M059J (cell line): Measurements from ENCODE around the gene UBE2QL1. TPM values are rescaled to one million over a fixed set of nuclear protein-coding genes. Genes with fewer than 3 reads are reported as not detected.

Experiments used
- DNase-seq: peaks from one replicate; pipeline ENCODE4 v3.0.0-alpha.2; 2012; ENCODE audit warnings: low read depth
- total RNA-seq: library from RNA; depleted of rRNA; stranded (reverse); fragments of >200 nt; shearing (Covaris generic); gene quantifications from 2 replicates; pipeline ENCODE4 v1.2.3, GENCODE V29; 2014

Gene UBE2QL1
- total RNA-seq, 1 experiment from 2014 or later = 0.02 TPM

GRCh38 chr5:6476313-6476661 lies 27.6 kb downstream of the UBE2QL1 start:
- DNase-seq = no peak

DNA sequence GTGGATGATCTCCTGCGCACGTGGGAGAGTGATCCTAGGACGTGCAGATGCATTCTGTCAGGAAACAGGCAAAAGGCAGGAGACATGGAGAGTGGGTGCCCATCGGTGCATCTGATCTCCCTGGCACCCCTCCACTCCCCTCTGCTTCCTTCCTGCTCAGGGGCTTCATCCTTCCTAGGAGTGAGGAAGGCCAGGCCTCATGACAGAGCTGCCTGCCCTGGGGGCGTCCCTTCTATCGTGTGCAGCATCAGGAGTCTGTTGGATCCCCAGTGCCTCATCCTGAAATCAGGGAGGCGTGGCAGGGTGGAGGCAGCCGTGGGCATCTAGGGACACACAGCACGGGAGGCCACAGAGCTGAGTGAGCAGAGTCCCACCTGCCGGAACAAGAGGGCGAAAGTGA lies 30.1 kb downstream of the UBE2QL1 start:
- no peak for DNase-seq

DNA sequence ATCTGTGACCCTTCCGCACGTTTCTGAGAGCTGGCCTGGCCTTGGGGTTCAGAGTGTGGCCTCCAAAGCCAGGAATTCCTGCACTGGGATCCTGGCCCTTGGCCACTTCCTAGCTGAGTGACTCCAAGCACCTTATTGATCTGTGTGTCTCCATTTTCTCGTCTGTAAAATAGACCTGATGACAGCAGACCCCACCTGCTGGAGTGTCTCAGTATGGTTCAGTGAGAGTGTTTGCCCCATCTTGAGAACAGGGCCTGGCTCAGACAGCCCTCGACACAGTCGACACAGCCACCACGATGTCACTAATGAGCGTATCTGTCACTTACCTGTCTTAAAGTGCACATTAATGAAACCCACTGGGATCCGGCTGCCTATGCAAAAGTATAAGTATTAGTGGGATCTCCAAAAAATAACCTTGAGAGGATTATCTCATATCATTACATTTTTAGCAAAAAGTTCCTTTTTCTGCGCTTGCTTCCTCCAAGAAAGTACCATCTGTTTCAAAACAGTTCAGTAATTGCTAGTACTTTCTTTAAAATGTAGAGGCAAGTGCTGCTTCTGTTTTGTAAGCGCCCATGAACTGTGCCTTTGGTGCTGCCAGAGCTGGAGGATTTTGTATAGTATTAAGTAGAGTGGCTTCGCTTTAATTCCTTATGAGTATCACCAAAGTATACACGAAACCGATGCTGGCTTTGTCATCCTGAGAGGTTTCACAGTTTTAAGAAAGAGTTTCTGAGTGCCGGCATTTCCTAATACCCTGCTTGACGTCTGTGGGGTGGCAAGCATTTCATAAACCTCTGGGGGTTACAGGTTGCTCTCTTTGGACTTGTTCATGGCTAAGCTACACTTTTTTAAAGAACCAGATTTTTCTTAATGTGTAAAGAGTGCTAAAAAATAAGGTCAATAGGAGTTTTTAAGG lies 31.7 kb downstream of the UBE2QL1 start:
- no peak for DNase-seq

GRCh38 chr5:6482735-6483134 lies 34.1 kb downstream of the UBE2QL1 start:
- no peak for DNase-seq

- DNase-seq = no peak
Measured at GRCh38 chr5:6483880-6484382, 35.3 kb downstream of the UBE2QL1 start.

DNA sequence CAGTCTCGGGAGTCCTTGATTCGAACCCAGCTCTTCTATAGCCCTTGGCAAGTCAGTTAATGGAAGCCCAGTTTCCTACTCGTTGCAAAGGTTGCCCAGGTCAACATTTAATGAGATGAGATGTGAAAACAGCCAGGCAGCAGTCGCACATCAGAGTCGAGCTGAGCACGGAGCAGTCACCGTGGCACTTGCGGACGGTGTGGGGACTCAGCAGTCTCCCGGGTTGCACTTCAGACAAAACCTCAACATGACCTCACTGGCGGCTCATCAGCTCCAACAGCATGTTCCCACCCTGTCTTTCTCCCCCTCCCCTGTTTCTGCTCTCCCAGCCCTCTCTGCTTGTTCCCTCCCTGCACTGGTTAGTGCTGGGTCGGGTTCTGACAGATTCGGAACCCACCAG lies 35.8 kb downstream of the UBE2QL1 start:
- DNase-seq = no peak

DNA sequence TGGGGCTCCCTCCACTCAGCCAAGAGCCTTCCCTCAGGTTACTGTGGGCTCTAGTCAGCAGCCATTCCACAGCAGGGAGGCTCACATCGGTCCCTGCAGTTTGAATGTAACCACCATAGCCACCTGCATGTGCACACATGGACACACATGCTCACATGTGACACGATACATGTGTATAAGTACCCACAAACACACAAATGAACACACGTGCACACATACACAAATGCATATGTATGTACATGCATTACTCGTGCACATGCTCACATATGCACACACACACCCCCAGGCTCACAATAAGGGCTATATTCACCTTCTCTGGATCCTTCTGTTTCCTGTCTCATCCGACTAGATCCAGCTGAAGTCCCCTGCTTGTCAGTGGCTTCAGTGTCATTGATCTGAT lies 36.2 kb downstream of the UBE2QL1 start:
- no peak for DNase-seq

- DNase-seq = no peak
Measured at GRCh38 chr5:6485441-6485840, 36.8 kb downstream of the UBE2QL1 start.

- DNase-seq = no peak
Measured at GRCh38 chr5:6486074-6486473, 37.4 kb downstream of the UBE2QL1 start.

DNA sequence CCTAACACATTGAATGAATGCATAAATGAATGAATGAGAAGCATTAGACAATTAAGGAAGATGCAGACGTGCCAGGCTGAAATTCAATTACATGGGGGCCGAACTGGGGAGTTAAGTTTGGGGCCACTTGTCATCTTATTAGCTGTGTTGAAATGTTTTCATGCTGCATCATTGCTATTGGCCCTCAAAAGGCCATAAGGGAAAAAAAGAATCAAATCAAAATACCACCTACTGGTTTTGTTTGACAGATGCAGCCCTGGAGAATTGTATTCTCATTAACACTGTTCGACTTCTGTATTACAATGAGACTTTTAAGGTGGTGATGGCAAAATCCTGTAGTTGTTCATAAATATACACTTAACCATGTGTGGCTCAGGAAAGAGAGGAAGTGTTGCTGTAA lies 38.4 kb downstream of the UBE2QL1 start:
- DNase-seq = no peak

GRCh38 chr5:6488021-6488420 lies 39.4 kb downstream of the UBE2QL1 start:
- peak; percentile 7 for DNase-seq

DNA sequence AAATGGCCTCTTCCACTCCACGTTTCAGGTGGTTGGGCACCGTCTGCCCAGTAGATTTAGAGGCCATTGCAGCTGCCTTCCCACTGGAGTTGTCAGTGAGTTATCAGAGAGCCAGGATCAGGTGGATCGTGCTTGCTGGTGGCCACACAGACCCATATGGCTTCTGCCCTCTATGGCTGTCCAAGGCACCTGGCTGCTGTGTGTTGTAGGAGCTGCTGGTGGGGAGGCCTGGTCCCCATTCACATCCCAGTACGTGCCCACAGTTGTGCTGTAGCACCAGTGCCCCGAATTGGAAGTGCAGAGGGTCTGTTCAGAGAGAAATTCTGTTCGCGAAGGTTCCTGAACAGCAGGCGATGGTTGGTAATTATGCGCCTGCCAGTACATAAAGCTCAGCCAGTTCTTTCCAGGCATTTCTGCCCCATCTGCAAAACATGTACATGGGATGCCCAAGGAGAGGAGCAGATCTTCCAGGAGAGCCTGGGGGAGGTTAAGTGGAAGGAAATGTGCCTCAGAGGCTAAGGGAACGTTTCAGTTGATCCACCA lies 41.1 kb downstream of the UBE2QL1 start:
- DNase-seq = no peak

- DNase-seq = no peak
Measured at GRCh38 chr5:6490246-6490645, 41.6 kb downstream of the UBE2QL1 start.

- peak; percentile 12 for DNase-seq
Measured at GRCh38 chr5:6490693-6491092, 42.0 kb downstream of the UBE2QL1 start.

DNA sequence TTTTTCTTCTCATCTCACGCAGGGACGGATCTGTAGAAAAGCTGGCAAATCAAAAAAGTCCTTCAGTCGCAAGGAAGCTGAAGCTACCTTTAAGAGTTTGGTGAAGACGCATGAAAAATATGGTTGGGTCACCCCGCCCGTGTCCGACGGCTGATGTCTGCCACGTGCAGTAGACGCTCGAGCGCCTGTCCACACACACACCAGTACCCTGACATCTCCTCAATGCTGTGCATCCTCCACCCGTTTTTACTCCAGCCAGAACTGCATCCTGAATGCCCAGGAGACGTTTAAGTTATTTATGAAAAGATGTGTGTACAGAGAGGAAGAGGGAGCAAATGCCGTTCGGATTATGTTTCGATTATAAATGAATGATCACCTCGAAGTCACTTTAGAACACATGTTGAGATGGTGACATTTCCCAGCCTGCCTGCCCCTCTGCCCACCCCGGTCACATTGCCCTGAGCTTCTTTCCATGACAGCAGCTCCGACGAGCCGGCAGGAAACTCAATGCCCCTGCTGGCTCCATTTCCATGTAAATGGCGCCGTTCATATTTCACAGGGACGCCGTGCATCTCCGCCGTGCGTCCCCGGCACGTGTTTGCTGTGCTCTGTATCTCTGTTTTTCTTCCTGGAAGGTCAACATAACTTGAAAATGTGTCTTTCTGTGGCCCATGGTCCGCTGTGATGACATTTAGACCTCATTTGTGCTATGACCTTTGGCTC lies 42.7 kb downstream of the UBE2QL1 start:
- no peak for DNase-seq

DNA sequence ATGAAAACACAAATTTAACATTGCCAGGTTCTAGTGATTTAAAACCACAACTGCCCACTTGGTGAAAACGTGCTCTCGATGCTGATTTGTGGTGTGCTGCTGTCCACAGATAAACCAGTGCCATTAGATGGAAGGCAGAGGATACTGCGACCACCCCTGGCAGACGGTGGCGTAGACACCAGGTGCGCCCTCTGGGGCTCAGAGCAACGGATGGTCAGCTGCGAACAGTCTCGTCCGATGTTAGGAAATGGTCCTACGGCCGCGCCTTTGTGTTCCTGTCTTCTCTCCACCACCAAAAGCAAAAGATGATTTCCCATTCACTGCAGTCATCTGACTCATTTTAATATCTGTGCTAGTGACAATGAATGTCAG lies 43.2 kb downstream of the UBE2QL1 start:
- DNase-seq = no peak

DNA sequence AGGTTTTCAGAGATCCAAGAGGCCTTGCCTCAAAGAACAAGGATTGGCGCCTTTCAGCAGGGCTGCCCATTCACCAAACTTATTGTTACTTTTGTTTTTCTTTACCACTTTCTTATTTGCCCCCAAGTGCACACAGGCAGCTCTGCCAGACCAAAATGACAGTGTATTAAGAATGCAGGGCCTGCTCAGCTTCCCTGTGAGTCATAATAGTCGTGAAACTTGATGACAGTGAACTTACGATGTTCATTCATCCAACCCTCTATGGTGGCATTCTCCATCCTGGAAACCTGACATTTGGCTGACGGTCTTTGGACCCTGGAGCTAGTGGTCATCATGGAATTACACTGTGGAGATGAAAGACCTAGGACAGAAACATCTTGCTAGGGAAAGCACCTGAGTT lies 44.3 kb downstream of the UBE2QL1 start:
- peak; percentile 26 for DNase-seq

DNA sequence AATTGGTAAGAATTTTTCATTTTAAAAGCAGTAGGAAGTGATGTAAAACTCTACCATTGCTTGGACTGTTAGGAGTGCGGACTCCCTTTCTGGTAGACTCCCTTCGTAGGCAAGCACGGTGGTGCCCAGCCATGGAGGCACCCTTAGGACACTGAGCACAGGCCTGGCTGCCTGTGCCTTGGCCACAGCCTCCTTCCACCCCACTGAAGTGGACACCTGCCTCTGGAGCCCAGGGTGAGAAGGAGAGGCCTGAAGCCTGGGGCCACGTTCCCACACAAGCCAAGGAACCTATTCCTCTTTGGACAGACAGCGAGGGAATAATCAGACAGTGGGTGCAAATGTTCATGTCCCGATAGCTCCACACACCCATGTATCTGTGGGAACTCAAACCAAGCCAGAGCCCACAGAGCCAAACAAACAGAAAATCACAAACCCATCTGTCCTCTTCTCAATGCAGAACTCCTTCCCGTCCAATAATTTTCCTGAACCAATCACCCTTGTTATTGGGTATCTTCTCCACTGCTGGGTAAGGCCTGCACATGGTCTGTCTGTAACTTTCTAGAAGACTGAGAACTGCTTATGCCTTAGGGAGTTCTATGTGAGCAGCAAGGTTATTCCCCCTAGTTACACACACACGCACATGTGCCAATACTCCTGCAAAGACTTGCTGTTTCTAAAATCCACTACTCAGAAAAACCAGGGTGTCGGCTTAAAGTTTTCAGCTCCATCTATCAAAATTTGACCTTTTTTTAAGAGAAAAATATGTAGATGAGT lies 45.2 kb downstream of the UBE2QL1 start:
- DNase-seq = no peak

GRCh38 chr5:6494939-6495338 lies 46.3 kb downstream of the UBE2QL1 start:
- DNase-seq = no peak

GRCh38 chr5:6495433-6496206 lies 47.0 kb downstream of the UBE2QL1 start:
- DNase-seq = no peak

- DNase-seq = no peak
Measured at GRCh38 chr5:6496207-6496584, 47.5 kb downstream of the UBE2QL1 start.
